Uterus (tissue), 4 donors: ENCODE results near the gene ABL2. TPM values are rescaled to one million over a fixed set of nuclear protein-coding genes. Genes with fewer than 3 reads are reported as not detected.
A peak's percentile ranks its signal among the peaks of the same experiment; 100 is the strongest.

Source experiments
- DNase-seq, 2 donors: peaks; one replicate each; pipeline ENCODE4 v3.0.0-alpha.2; 2019 to 2020
- H3K27ac ChIP-seq, 2 donors: fragments of 200-600 bp; sonication (generic); 1 replicate in 1 of 2; 2 replicates in 1 of 2; pipeline ENCODE4 v1.5.1; 2016 to 2018
- H3K27me3 ChIP-seq, 2 donors: fragments of 200-600 bp; sonication (generic); one replicate each; pipeline ENCODE4 v1.5.1; 2018 to 2019; ENCODE audit warnings: control low read depth in 1 of 2
- H3K36me3 ChIP-seq, 2 donors: fragments of 200-600 bp; sonication (generic); one replicate each; pipeline ENCODE4 v1.5.1; 2019; ENCODE audit warnings: control low read depth in 1 of 2
- H3K4me1 ChIP-seq, 2 donors: fragments of 200-600 bp; sonication (generic); one replicate each; pipeline ENCODE4 v1.5.1; 2018 to 2019; ENCODE audit warnings: control low read depth in 1 of 2
- H3K4me3 ChIP-seq, 2 donors: fragments of 200-600 bp; sonication (generic); 1 replicate in 1 of 2; 2 replicates in 1 of 2; pipeline ENCODE4 v1.5.1; 2018 to 2019; ENCODE audit warnings: mild to moderate bottlenecking in 1 of 2
- H3K9me3 ChIP-seq, 2 donors: fragments of 200-600 bp; sonication (generic); one replicate each; pipeline ENCODE4 v1.5.1; 2019; ENCODE audit warnings: control low read depth in 1 of 2
- CTCF ChIP-seq, 4 experiments: fragments of 200-600 bp in 2 of 4; fragments of 450-650 bp in 2 of 4; sonication (generic) in 2 of 4; IDR thresholded peaks; one replicate each; pipeline ENCODE4 v1.5.1; 2016 to 2019; ENCODE audit warnings: antibody characterized with exemption in 4 of 4, mild to moderate bottlenecking in 2 of 4, moderate library complexity in 1 of 4
- POLR2A ChIP-seq, 2 donors: fragments of 450-650 bp; IDR thresholded peaks; one replicate each; pipeline ENCODE4 v1.6.1; 2016; ENCODE audit warnings: antibody characterized with exemption in 2 of 2, mild to moderate bottlenecking in 1 of 2, moderate library complexity in 1 of 2
- intact Hi-C: fragments of 100-400 bp; cut with DNase I; formaldehyde crosslinking; loops from one replicate; pipeline ENCODE4 v1.15.1; 2023; ENCODE audit warnings: low total_unique reads
- total RNA-seq, 4 donors: library from RNA; depleted of rRNA in 3 of 4; stranded (reverse); fragments of >200 nt in 3 of 4; gene quantifications; one replicate each; pipeline versions ENCODE4 v1.1.0 to v1.2.4, GENCODE V29; 2014 to 2023
- donor health status: DM: yes; HTN: yes; CAD: no.

Gene ABL2
- total RNA-seq, 4 donors from 2014 or later, result 10.3 to 33.1 (median 15.1) TPM

DNA sequence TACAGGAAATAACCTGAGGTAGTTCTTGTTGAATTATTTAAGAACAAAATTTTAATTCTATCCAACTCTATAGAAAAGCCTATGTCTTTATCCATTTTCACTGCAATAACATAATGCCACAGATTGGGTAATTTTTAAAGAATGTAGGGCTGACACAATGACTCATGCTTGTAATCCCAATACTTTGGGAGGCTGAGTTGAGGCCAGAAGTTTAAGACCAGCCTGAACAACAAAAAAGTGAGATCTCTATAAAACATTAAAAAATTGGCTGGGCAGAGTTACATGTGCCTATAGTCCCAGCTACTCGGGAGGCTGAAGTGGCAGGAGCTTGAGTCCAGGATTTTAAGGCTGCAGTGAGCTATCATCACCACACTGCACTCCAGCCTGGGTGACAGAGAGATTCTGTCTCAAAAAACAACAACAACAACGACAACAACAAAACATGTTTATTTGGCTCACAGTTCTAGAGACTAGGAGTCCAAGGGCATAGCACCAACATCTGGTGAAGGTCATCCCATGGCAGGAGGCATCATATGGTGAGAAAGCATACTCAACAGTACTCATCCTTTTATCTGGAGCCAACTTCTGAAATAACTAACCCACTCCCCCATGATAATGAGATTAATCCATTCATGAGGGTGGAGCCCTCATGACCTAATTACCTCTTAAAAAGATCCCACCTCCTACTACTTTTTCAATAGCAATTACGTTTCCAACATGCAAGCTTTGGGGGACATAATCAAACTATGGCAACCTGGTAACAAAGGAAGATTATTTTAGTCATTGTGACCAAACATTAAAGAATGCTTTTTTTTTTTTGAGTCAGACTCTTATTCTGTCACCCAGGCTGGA is 59.6 kb downstream of the ABL2 start:
- DNase-seq, result no peak
- Histone ChIP-seq H3K36me3 (no peaks in the 10 kb centered on the region), H3K27ac (peak overlapping the region; percentile 43 to 56), H3K4me1 (no peaks in the 10 kb centered on the region), H3K27me3 (no peaks in the 10 kb centered on the region), H3K4me3 (no peak overlapping the region), H3K9me3 (no peaks in the 10 kb centered on the region)
- TF ChIP-seq CTCF (IDR thresholded peaks at IDR 0.05) (no peak), POLR2A (IDR thresholded peaks at IDR 0.05) (no peak)
- intact Hi-C loops, result no loop called here

- Histone ChIP-seq H3K4me1 (no peaks in the 10 kb centered on the region), H3K4me3 (no peak overlapping the region), H3K27me3 (no peaks in the 10 kb centered on the region), H3K36me3 (no peaks in the 10 kb centered on the region), H3K9me3 (no peaks in the 10 kb centered on the region), H3K27ac (peak overlapping the region in 1 of 2 donors; percentile 24)
- DNase-seq, result no peak
- TF ChIP-seq POLR2A (IDR thresholded peaks at IDR 0.05), result no peak
- no peak for TF ChIP-seq CTCF (IDR thresholded peaks at IDR 0.05)
- intact Hi-C loops, result no loop called here
Observed at GRCh38 chr1:179168536-179168935, 60.9 kb downstream of the ABL2 start.

- TF ChIP-seq POLR2A (IDR thresholded peaks at IDR 0.05), result no peak
Observed at GRCh38 chr1:179167955-179168354, 61.5 kb downstream of the ABL2 start.

DNA sequence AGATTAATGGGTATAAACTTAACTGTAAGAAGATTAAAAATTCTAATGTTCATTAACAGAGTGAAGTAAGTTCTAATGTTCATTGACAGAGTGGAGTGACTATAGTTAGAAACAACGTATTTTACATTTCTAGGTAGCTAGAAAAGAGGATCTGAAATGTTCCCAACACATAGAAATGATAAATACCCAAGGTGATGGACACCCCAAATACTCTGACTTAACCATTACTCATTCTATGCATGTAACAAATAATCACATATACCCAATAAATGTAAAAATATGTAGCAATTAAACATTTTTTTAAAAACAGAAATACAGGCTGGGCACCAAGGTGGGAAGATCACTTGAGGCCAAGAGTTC is 62.1 kb downstream of the ABL2 start:
- no peaks in the 10 kb centered on the region for H3K9me3 ChIP-seq
- intact Hi-C loops, result no loop called here

More at GRCh38 chr1:179167955-179168354, 61.5 kb downstream of the ABL2 start:
- Histone ChIP-seq H3K4me3 (no peak overlapping the region), H3K27me3 (no peaks in the 10 kb centered on the region), H3K9me3 (no peaks in the 10 kb centered on the region), H3K27ac (peak overlapping the region in 1 of 2 donors; percentile 13), H3K4me1 (no peaks in the 10 kb centered on the region), H3K36me3 (no peaks in the 10 kb centered on the region)
- intact Hi-C loops, result no loop called here
- DNase-seq, result no peak

DNA sequence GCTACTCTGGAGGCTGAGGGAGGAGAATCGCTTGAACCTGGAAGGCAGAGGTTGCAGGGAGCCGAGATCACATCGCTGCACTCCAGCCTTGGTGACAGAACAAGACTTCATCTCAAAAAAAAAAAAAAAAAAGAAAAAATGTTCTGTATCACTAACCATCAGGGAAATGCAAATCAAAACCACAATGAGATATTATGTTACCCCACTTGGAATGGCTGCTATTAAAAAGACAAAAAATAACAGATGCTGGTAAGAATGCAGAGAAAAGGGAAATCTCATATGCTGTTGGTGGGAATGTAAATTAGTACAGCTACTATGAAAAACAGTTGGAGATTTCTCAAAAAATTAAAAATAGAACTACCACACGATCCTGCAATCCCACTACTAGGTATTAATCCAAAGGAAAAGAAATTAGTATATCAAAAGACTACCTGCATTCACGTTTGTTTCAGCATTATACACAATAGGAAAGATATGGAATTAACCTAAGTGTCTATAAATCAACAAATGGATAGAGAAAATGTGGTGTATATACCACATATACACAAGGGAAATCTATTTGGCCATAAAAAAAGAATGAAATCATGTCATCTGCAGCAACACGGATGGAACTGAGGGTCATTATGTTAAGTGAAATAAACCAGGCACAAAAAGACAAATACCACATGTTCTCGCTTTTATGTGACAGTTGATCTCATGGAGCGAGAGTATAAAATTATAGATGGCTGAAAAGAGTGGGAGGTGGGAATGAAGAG is 62.6 kb downstream of the ABL2 start:
- Histone ChIP-seq H3K4me3 (no peak overlapping the region), H3K36me3 (no peaks in the 10 kb centered on the region), H3K4me1 (no peaks in the 10 kb centered on the region), H3K27ac (peak overlapping the region; percentile 1 to 61), H3K9me3 (no peaks in the 10 kb centered on the region), H3K27me3 (no peaks in the 10 kb centered on the region)
- DNase-seq, result no peak
- intact Hi-C loops, result no loop called here
- TF ChIP-seq CTCF (IDR thresholded peaks at IDR 0.05) (no peak), POLR2A (IDR thresholded peaks at IDR 0.05) (no peak)

More for the DNA sequence above, 62.1 kb downstream of the ABL2 start:
- H3K4me1 ChIP-seq, result no peaks in the 10 kb centered on the region
- peak overlapping the region; percentile 1 to 61 for H3K27ac ChIP-seq
- H3K36me3 ChIP-seq, result no peaks in the 10 kb centered on the region
- H3K4me3 ChIP-seq, result no peak overlapping the region
- TF ChIP-seq CTCF (IDR thresholded peaks at IDR 0.05) (no peak), POLR2A (IDR thresholded peaks at IDR 0.05) (no peak)
- DNase-seq, result no peak
- H3K27me3 ChIP-seq, result no peaks in the 10 kb centered on the region
